H1 (cell line): ENCODE measurements around the gene ZNF615. TPM values are rescaled to one million over a fixed set of nuclear protein-coding genes. Genes with fewer than 3 reads are reported as not detected.

Experiments used
- EZH2 ChIP-seq: fragments of 200-600 bp; sonication (generic); IDR thresholded peaks from 2 replicates; pipeline ENCODE4 v1.7.1; 2012; ENCODE audit warnings: low read depth, mild to moderate bottlenecking, moderate library complexity, low read length, inconsistent platforms; ENCODE audit not compliant: severe bottlenecking
- GABPA ChIP-seq: IDR thresholded peaks from 2 replicates; pipeline ENCODE4 v1.6.1; 2011; ENCODE audit warnings: mild to moderate bottlenecking, low read length, moderate library complexity, borderline replicate concordance; ENCODE audit not compliant: insufficient read depth
- PHF8 ChIP-seq: fragments of 200-600 bp; sonication (generic); conservative IDR thresholded peaks from 2 replicates; pipeline ENCODE4 v1.7.1; 2012; ENCODE audit warnings: low read depth, mild to moderate bottlenecking, inconsistent platforms, low read length, moderate library complexity
- RAD21 ChIP-seq, 2 experiments: IDR thresholded peaks in 1 of 2; conservative IDR thresholded peaks in 1 of 2; 2 replicates each; pipeline ENCODE4 v1.6.1; 2011; ENCODE audit warnings: low read depth in 2 of 2, low read length in 2 of 2, improper control_type of control experiment in 1 of 2, inconsistent platforms in 1 of 2, mild to moderate bottlenecking in 1 of 2, moderate library complexity in 1 of 2
- YY1 ChIP-seq: IDR thresholded peaks from 2 replicates; pipeline ENCODE4 v1.6.1; 2011; ENCODE audit warnings: low read depth, mild to moderate bottlenecking, low read length
- polyA plus RNA-seq, 7 experiments: library from polyadenylated mRNA; depleted of rRNA in 3 of 7; stranded (reverse) in 5 of 7; unstranded in 2 of 7; fragments of >200 nt in 5 of 7; fragments of 200-250 nt in 2 of 7; gene quantifications; 1 replicate in 5 of 7; 2 replicates in 1 of 7; 4 replicates in 1 of 7; pipeline versions ENCODE4 v1.2.1 to v1.2.3, GENCODE V29; 2011 to 2013; ENCODE audit warnings: missing spikeins in 2 of 7, mixed read lengths in 2 of 7
- total RNA-seq: library from RNA; stranded (reverse); fragmentation: NEBNext Ultra II Directional; extraction: Animal tissue kit (Norgen Biotek cat#: 25700); gene quantifications from 2 replicates; pipeline ENCODE4 v1.2.1, GENCODE V29; 2021
- TF ChIP-seq, protein P1 (sequence below): IDR thresholded peaks from 2 replicates; pipeline ENCODE4 v1.6.1; 2011; ENCODE audit warnings: low read length, improper control_type of control experiment
- TF ChIP-seq, protein P2 (sequence below): fragments of 300-600 bp; sonication (generic); IDR thresholded peaks from 2 replicates; pipeline ENCODE4 v1.7.1; 2012; ENCODE audit warnings: low read length, moderate library complexity, mild to moderate bottlenecking, inconsistent platforms; ENCODE audit not compliant: insufficient replicate concordance

The ZNF615 gene
- total and polyA plus RNA-seq, 2 of the 8 experiments (the other 6 are each of a cell fraction or from before 2014, with no cell fraction given) = 2.8 to 7.5 TPM

DNA sequence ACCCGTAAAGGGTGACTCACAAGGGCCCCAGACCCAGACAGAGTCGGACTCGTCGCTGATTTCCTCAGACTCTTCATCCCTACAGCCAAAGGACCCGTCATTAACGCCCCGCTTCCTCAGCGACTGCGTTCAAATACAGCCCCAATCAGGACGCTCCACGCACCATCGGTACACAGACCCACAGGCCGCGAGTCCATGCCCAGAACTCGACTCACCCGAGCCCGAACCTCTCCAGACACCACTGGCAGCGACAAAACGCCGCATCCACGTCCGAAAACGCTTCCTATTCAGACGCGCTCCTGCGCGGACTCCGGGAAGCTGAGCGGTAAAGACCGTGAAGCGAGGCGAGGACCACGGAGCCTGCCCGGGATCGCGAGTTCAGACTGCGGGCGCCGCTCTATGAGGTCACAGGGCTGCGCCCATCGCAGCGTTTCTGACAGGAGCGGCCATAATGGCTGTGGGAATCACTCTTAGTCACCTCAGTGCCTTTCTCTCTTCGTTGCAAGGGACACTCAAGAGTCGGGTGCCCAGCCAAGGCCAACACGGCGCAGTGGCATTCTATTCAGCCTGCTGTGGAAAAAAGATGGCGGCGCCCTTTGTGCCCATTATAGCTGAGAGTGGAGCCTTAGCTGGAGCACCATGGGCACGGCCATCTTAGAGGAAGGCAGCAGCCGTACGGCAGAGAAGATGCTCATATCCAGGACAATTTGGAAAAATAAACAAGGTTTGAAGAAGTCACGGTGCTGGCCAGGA, 20.2 kb upstream of the ZNF615 start, which contains the start of gene ZNF614 (continued):
- TF ChIP-seq PHF8 (peak; percentile 94), YY1 (peak; percentile 99), RAD21 (IDR thresholded peaks at IDR 0.05 in 1 of 2, conservative IDR thresholded peaks at IDR 0.05 in 1 of 2; ENCODE audit: low read depth in 2 of 2, low read length in 2 of 2) (0 out of 4 replicates have a peak, but pooled peaks have one; percentile 4 to 6), EZH2 (no peak), GABPA (no peak)
- TF ChIP-seq, protein P1, sequence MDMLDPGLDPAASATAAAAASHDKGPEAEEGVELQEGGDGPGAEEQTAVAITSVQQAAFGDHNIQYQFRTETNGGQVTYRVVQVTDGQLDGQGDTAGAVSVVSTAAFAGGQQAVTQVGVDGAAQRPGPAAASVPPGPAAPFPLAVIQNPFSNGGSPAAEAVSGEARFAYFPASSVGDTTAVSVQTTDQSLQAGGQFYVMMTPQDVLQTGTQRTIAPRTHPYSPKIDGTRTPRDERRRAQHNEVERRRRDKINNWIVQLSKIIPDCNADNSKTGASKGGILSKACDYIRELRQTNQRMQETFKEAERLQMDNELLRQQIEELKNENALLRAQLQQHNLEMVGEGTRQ = no peak; the same call in 1 of the 2 replicates
- TF ChIP-seq, protein P2, sequence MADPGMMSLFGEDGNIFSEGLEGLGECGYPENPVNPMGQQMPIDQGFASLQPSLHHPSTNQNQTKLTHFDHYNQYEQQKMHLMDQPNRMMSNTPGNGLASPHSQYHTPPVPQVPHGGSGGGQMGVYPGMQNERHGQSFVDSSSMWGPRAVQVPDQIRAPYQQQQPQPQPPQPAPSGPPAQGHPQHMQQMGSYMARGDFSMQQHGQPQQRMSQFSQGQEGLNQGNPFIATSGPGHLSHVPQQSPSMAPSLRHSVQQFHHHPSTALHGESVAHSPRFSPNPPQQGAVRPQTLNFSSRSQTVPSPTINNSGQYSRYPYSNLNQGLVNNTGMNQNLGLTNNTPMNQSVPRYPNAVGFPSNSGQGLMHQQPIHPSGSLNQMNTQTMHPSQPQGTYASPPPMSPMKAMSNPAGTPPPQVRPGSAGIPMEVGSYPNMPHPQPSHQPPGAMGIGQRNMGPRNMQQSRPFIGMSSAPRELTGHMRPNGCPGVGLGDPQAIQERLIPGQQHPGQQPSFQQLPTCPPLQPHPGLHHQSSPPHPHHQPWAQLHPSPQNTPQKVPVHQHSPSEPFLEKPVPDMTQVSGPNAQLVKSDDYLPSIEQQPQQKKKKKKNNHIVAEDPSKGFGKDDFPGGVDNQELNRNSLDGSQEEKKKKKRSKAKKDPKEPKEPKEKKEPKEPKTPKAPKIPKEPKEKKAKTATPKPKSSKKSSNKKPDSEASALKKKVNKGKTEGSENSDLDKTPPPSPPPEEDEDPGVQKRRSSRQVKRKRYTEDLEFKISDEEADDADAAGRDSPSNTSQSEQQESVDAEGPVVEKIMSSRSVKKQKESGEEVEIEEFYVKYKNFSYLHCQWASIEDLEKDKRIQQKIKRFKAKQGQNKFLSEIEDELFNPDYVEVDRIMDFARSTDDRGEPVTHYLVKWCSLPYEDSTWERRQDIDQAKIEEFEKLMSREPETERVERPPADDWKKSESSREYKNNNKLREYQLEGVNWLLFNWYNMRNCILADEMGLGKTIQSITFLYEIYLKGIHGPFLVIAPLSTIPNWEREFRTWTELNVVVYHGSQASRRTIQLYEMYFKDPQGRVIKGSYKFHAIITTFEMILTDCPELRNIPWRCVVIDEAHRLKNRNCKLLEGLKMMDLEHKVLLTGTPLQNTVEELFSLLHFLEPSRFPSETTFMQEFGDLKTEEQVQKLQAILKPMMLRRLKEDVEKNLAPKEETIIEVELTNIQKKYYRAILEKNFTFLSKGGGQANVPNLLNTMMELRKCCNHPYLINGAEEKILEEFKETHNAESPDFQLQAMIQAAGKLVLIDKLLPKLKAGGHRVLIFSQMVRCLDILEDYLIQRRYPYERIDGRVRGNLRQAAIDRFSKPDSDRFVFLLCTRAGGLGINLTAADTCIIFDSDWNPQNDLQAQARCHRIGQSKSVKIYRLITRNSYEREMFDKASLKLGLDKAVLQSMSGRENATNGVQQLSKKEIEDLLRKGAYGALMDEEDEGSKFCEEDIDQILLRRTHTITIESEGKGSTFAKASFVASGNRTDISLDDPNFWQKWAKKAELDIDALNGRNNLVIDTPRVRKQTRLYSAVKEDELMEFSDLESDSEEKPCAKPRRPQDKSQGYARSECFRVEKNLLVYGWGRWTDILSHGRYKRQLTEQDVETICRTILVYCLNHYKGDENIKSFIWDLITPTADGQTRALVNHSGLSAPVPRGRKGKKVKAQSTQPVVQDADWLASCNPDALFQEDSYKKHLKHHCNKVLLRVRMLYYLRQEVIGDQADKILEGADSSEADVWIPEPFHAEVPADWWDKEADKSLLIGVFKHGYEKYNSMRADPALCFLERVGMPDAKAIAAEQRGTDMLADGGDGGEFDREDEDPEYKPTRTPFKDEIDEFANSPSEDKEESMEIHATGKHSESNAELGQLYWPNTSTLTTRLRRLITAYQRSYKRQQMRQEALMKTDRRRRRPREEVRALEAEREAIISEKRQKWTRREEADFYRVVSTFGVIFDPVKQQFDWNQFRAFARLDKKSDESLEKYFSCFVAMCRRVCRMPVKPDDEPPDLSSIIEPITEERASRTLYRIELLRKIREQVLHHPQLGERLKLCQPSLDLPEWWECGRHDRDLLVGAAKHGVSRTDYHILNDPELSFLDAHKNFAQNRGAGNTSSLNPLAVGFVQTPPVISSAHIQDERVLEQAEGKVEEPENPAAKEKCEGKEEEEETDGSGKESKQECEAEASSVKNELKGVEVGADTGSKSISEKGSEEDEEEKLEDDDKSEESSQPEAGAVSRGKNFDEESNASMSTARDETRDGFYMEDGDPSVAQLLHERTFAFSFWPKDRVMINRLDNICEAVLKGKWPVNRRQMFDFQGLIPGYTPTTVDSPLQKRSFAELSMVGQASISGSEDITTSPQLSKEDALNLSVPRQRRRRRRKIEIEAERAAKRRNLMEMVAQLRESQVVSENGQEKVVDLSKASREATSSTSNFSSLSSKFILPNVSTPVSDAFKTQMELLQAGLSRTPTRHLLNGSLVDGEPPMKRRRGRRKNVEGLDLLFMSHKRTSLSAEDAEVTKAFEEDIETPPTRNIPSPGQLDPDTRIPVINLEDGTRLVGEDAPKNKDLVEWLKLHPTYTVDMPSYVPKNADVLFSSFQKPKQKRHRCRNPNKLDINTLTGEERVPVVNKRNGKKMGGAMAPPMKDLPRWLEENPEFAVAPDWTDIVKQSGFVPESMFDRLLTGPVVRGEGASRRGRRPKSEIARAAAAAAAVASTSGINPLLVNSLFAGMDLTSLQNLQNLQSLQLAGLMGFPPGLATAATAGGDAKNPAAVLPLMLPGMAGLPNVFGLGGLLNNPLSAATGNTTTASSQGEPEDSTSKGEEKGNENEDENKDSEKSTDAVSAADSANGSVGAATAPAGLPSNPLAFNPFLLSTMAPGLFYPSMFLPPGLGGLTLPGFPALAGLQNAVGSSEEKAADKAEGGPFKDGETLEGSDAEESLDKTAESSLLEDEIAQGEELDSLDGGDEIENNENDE = no peak
